AG09309 (cell line): ENCODE measurements around the gene AGL.
A peak's percentile ranks its signal among the peaks of the same experiment; 100 is the strongest.
"Not testable (repeated sequence)": the region's sequence is repeated elsewhere in the genome, so short reads cannot be mapped to it uniquely, and the experiment has no call there.

Experiments
- DNase-seq: peaks from one replicate; pipeline ENCODE4 v3.0.0-alpha.2; 2010; ENCODE audit warnings: low read depth
- H3K4me3 ChIP-seq: 2 replicates; pipeline ENCODE4 v1.5.1; 2011; ENCODE audit warnings: mild to moderate bottlenecking, low read depth, low read length, moderate library complexity; ENCODE audit not compliant: control insufficient read depth
- CTCF ChIP-seq: IDR thresholded peaks from 2 replicates; pipeline ENCODE4 v1.5.1; 2011; ENCODE audit warnings: mild to moderate bottlenecking, low read depth, low read length, inconsistent platforms; ENCODE audit not compliant: insufficient read depth, control insufficient read depth; ENCODE audit errors: missing control alignments

AGL gene

GRCh38 chr1:99964806-99965205 lies 114.6 kb downstream of the AGL start:
- TF ChIP-seq CTCF = no peak
- no peak for DNase-seq
- H3K4me3 ChIP-seq = no peak overlapping the region

- no peak overlapping the region for H3K4me3 ChIP-seq
- no peak for DNase-seq
- TF ChIP-seq CTCF = no peak
These were observed 115.7 kb downstream of the AGL start for GRCh38 chr1:99965646-99966375.

- no peak overlapping the region for H3K4me3 ChIP-seq
- no peak for TF ChIP-seq CTCF
These were observed 118.1 kb downstream of the AGL start for GRCh38 chr1:99968214-99968613.

GRCh38 chr1:99969260-99969728 lies 119.1 kb downstream of the AGL start:
- no peak for TF ChIP-seq CTCF
- peak overlapping the region; percentile 81 for H3K4me3 ChIP-seq
- no peak for DNase-seq

More at GRCh38 chr1:99968214-99968613, 118.1 kb downstream of the AGL start:
- DNase-seq = no peak

- no peak for DNase-seq
- TF ChIP-seq CTCF = no peak
These were observed 119.8 kb downstream of the AGL start, which contains the start of gene SLC35A3 for GRCh38 chr1:99969729-99970621. TSS of gene SLC35A3 (plus strand) at chr1:99969996. CDS start at chr1:99993555, 23,559 bp downstream.

GRCh38 chr1:99970713-99971255 lies 120.6 kb downstream of the AGL start:
- H3K4me3 ChIP-seq = peak overlapping the region; percentile 81
- no peak for DNase-seq
- no peak for TF ChIP-seq CTCF

More at GRCh38 chr1:99969729-99970621, 119.8 kb downstream of the AGL start, which contains the start of gene SLC35A3:
- H3K4me3 ChIP-seq = peak within 1 kb of the TSS; percentile 81

- not testable (repeated sequence) for H3K4me3 ChIP-seq, DNase-seq
These were observed 121.9 kb downstream of the AGL start for GRCh38 chr1:99972066-99972465.
